Loucy (cell line): ENCODE data around the gene STPG2.

Experiments used
- CTCF ChIP-seq: fragments of 200-600 bp; sonication (generic); conservative IDR thresholded peaks from 2 replicates; pipeline ENCODE4 v1.5.1; 2014; ENCODE audit warnings: mild to moderate bottlenecking, antibody characterized with exemption, low read length
- EZH2phosphoT487 ChIP-seq: fragments of 200-600 bp; IDR thresholded peaks from 2 replicates; pipeline ENCODE4 v1.6.1; 2018; ENCODE audit warnings: antibody characterized with exemption, mild to moderate bottlenecking, moderate library complexity, borderline replicate concordance

GRCh38 chr4:97587912-97588311 is 555.4 kb downstream of the STPG2 start:
- TF ChIP-seq CTCF (no peak), EZH2phosphoT487 (no peak)
